ENCODE results near the gene S1PR5. TPM values are rescaled to one million over a fixed set of nuclear protein-coding genes. Genes with fewer than 3 reads are reported as not detected.

The S1PR5 gene
- total and polyA plus RNA-seq, 2 of the 8 experiments (the other 6 are each of a cell fraction or from before 2014, with no cell fraction given): 2.4 to 8.6 TPM

GRCh38 chr19:10551698-10552301 lies 34.6 kb upstream of the S1PR5 start:
- Histone ChIP-seq H3K27ac (ENCODE audit: low read depth, low read length) (no peak overlapping the region), H4K8ac (ENCODE audit: extremely low read depth, insufficient read depth, low read length) (peak overlapping the region; percentile 28; the same call in 1 of the 2 replicates), H2AFZ (ENCODE audit: low read length) (no peak overlapping the region), H2BK12ac (ENCODE audit: low read depth, low read length) (no peak overlapping the region), H3K79me2 (ENCODE audit: control insufficient read depth in 1 of 2, insufficient read depth in 2 of 2, low read length in 2 of 2) (no peaks in the 10 kb centered on the region), H2BK20ac (ENCODE audit: low read length) (no peak overlapping the region), H3K4me2 (ENCODE audit: insufficient read depth in 1 of 2, low read depth in 2 of 2, low read length in 2 of 2) (no peak overlapping the region), H4K5ac (ENCODE audit: insufficient read length, low read depth, low read length) (no peak overlapping the region), H3K23ac (ENCODE audit: insufficient read length) (no peak overlapping the region), H3K4me1 (replicated peaks in 1 of 4; ENCODE audit: control insufficient read depth in 3 of 4, insufficient read depth in 4 of 4, low read length in 3 of 4) (no peaks in the 10 kb centered on the region), H3K18ac (ENCODE audit: extremely low read depth, low read length) (no peak overlapping the region; the same call in 1 of the 2 replicates), H3K4ac (replicated peaks; ENCODE audit: insufficient read length, low read depth, low read length) (no peak overlapping the region), H3K9me3 (ENCODE audit: insufficient read depth in 2 of 2, low read depth in 1 of 2, low read length in 1 of 2) (no peaks in the 10 kb centered on the region), H3K36me3 (ENCODE audit: control insufficient read depth in 2 of 4, insufficient read depth in 4 of 4, low read length in 3 of 4) (peaks cover 12 to 60% (median 44%) of the 10 kb centered on the region in 4 experiments; a peak in 7 of 8 replicates), H2BK15ac (ENCODE audit: low read length) (no peak overlapping the region), H3K14ac (ENCODE audit: insufficient read length) (no peak overlapping the region), H3K4me3 (ENCODE audit: extremely low read depth in 1 of 4, insufficient read depth in 2 of 4, low read depth in 3 of 4, low read length in 4 of 4) (no peak overlapping the region), H2AK5ac (ENCODE audit: low read depth, low read length) (no peak overlapping the region), H3K79me1 (ENCODE audit: low read depth, low read length) (0 out of 2 replicates have a peak, but pooled peaks cover 3% of the 10 kb centered on the region), H3K27me3 (replicated peaks in 1 of 4; ENCODE audit: control insufficient read depth in 3 of 4, extremely low read depth in 1 of 4, insufficient read depth in 3 of 4, low read length in 3 of 4) (no peaks in the 10 kb centered on the region), H3K9ac (replicated peaks in 1 of 4; ENCODE audit: extremely low read depth in 1 of 4, low read depth in 3 of 4, low read length in 3 of 4) (no peak overlapping the region), H4K20me1 (replicated peaks in 1 of 2; ENCODE audit: control insufficient read depth in 1 of 2, insufficient read depth in 2 of 2, low read length in 2 of 2) (peaks cover 6 to 18% of the 10 kb centered on the region in 2 experiments), H3K56ac (replicated peaks; ENCODE audit: insufficient read length, low read depth, low read length) (no peak overlapping the region), H2BK120ac (replicated peaks; ENCODE audit: low read depth, low read length) (no peak overlapping the region), H4K91ac (replicated peaks; ENCODE audit: insufficient read length, low read length) (no peak overlapping the region), H2BK5ac (ENCODE audit: low read depth, low read length) (no peak overlapping the region), H3K23me2 (ENCODE audit: low read depth, low read length) (no peaks in the 10 kb centered on the region)
- FAIRE-seq: no peak
- DNase-seq (ENCODE audit: low read depth in 1 of 2, low spot score in 2 of 2): no peak
- WGBS, 2 experiments (ENCODE audit: extremely low coverage in 1 of 2, insufficient coverage in 1 of 2, insufficient read length in 1 of 2, insufficient replicate concordance in 2 of 2, low coverage in 1 of 2, low lambda C conversion rate in 2 of 2, missing lambda C conversion rate in 1 of 2): 95% methylated on average over 10 of the region's 12 CpGs; no CpG with 5 or more reads in 1 of the 2 experiments
- POLR2A ChIA-PET (ENCODE audit: partially characterized antibody): interaction anchor here (0.6 to 5.0 kb wide), 18 partner anchors 9 to 150 kb away, joined by 3 to 41 read pairs (median 4); partner anchors contain the start of genes KEAP1, QTRT1 and SLC44A2
- CTCF ChIA-PET (ENCODE audit: partially characterized antibody): interaction anchor here (0.6 to 4.5 kb wide), 20 partner anchors 9 to 411 kb away, joined by 3 to 25 read pairs (median 4); partner anchors contain the start of genes ATG4D and S1PR5
- TF ChIP-seq RAD21 (IDR thresholded peaks at IDR 0.05 in 1 of 2, conservative IDR thresholded peaks at IDR 0.05 in 1 of 2; ENCODE audit: low read depth in 2 of 2, low read length in 2 of 2) (peak; percentile 52 to 64), ATF2 (IDR thresholded peaks at IDR 0.05; ENCODE audit: low read length) (no peak), CBX5 (IDR thresholded peaks at IDR 0.05; ENCODE audit: low read depth, low read length) (no peak)

All from H1 (cell line).